ENCODE measurements around the gene SPAG8. TPM values are rescaled to one million over a fixed set of nuclear protein-coding genes. Genes with fewer than 3 reads are reported as not detected.

The SPAG8 gene
- total and polyA plus RNA-seq, 2 donors = 3.1 to 3.4 TPM

- DNase-seq (ENCODE audit: low read depth in 6 of 9, low spot score in 9 of 9) = peak; percentile 97 to 99 (median 98)
- Histone ChIP-seq H3K4me1 (ENCODE audit: control insufficient read depth in 2 of 2, insufficient read depth in 2 of 2, low read length in 2 of 2) (peaks cover 26 to 38% of the 10 kb centered on the region in 2 donors), H3K27me3 (ENCODE audit: control insufficient read depth in 2 of 2, insufficient read depth in 1 of 2, low read length in 1 of 2) (no peaks in the 10 kb centered on the region), H3K36me3 (ENCODE audit: control insufficient read depth in 2 of 2, insufficient read depth in 2 of 2, low read length in 1 of 2) (peaks cover 0 to under 1% of the 10 kb centered on the region in 2 donors), H3K9me3 (ENCODE audit: control insufficient read depth in 2 of 2, insufficient read depth in 1 of 2, low read length in 1 of 2) (peaks cover 0 to 7% of the 10 kb centered on the region in 2 donors), H3K4me3 (ENCODE audit: low read length in 2 of 2) (peak within 1 kb of the TSS; percentile 82 to 84), H3K27ac (ENCODE audit: low read depth in 1 of 2, low read length in 1 of 2) (peak within 1 kb of the TSS; percentile 90 to 92)
- WGBS = under 1% methylated on average over 52 of the region's 52 CpGs
Observed at GRCh38 chr9:35814841-35815543, 2.9 kb upstream of the SPAG8 start, which contains the start of gene HINT2. Gene HINT2 (minus strand): TSS chr9:35815042. CDS start chr9:35814979, 63 bp downstream.

GRCh38 chr9:35814106-35814840, 2.2 kb upstream of the SPAG8 start:
- H3K27ac ChIP-seq (ENCODE audit: low read depth in 1 of 2, low read length in 1 of 2) = peak overlapping the region; percentile 90 to 92
- H3K27me3 ChIP-seq (ENCODE audit: control insufficient read depth in 2 of 2, insufficient read depth in 1 of 2, low read length in 1 of 2) = no peaks in the 10 kb centered on the region
- 13% methylated on average over 29 of the region's 29 CpGs for WGBS
- peak overlapping the region; percentile 82 to 84 for H3K4me3 ChIP-seq (ENCODE audit: low read length in 2 of 2)
- peak in 3 of 9 donors; percentile 45 to 63 (median 45) for DNase-seq (ENCODE audit: low read depth in 6 of 9, low spot score in 9 of 9)
- peaks cover 0 to 7% of the 10 kb centered on the region in 2 donors for H3K9me3 ChIP-seq (ENCODE audit: control insufficient read depth in 2 of 2, insufficient read depth in 1 of 2, low read length in 1 of 2)
- peaks cover 26 to 38% of the 10 kb centered on the region in 2 donors for H3K4me1 ChIP-seq (ENCODE audit: control insufficient read depth in 2 of 2, insufficient read depth in 2 of 2, low read length in 2 of 2)
- peaks cover 0 to 3% of the 10 kb centered on the region in 2 donors for H3K36me3 ChIP-seq (ENCODE audit: control insufficient read depth in 2 of 2, insufficient read depth in 2 of 2, low read length in 1 of 2)

GRCh38 chr9:35813434-35814105, 1.5 kb upstream of the SPAG8 start:
- 95% methylated on average over 10 of the region's 10 CpGs for WGBS
- Histone ChIP-seq H3K27ac (ENCODE audit: low read depth in 1 of 2, low read length in 1 of 2) (no peak overlapping the region), H3K4me1 (ENCODE audit: control insufficient read depth in 2 of 2, insufficient read depth in 2 of 2, low read length in 2 of 2) (peaks cover 26 to 38% of the 10 kb centered on the region in 2 donors), H3K27me3 (ENCODE audit: control insufficient read depth in 2 of 2, insufficient read depth in 1 of 2, low read length in 1 of 2) (no peaks in the 10 kb centered on the region), H3K4me3 (ENCODE audit: low read length in 2 of 2) (no peak overlapping the region), H3K36me3 (ENCODE audit: control insufficient read depth in 2 of 2, insufficient read depth in 2 of 2, low read length in 1 of 2) (peaks cover 0 to 3% of the 10 kb centered on the region in 2 donors), H3K9me3 (ENCODE audit: control insufficient read depth in 2 of 2, insufficient read depth in 1 of 2, low read length in 1 of 2) (peaks cover 0 to 7% of the 10 kb centered on the region in 2 donors)
- DNase-seq (ENCODE audit: low read depth in 6 of 9, low spot score in 9 of 9) = no peak

- Histone ChIP-seq H3K27me3 (ENCODE audit: control insufficient read depth in 2 of 2, insufficient read depth in 1 of 2, low read length in 1 of 2) (no peaks in the 10 kb centered on the region), H3K4me3 (ENCODE audit: low read length in 2 of 2) (peak overlapping the region; percentile 44 to 51), H3K27ac (ENCODE audit: low read depth in 1 of 2, low read length in 1 of 2) (peak overlapping the region; percentile 92 to 94), H3K4me1 (ENCODE audit: control insufficient read depth in 2 of 2, insufficient read depth in 2 of 2, low read length in 2 of 2) (peaks cover 26 to 38% of the 10 kb centered on the region in 2 donors), H3K36me3 (ENCODE audit: control insufficient read depth in 2 of 2, insufficient read depth in 2 of 2, low read length in 1 of 2) (peaks cover 6 to 13% of the 10 kb centered on the region in 2 donors), H3K9me3 (ENCODE audit: control insufficient read depth in 2 of 2, insufficient read depth in 1 of 2, low read length in 1 of 2) (peaks cover 0 to 7% of the 10 kb centered on the region in 2 donors)
- WGBS = 11% methylated on average over 12 of the region's 12 CpGs
- DNase-seq (ENCODE audit: low read depth in 6 of 9, low spot score in 9 of 9) = no peak
Observed at GRCh38 chr9:35811381-35812024, 559 bp downstream of the SPAG8 start.

- Histone ChIP-seq H3K27ac (ENCODE audit: low read depth in 1 of 2, low read length in 1 of 2) (no peak overlapping the region), H3K4me3 (ENCODE audit: low read length in 2 of 2) (no peak overlapping the region), H3K36me3 (ENCODE audit: control insufficient read depth in 2 of 2, insufficient read depth in 2 of 2, low read length in 1 of 2) (peaks cover 13 to 24% of the 10 kb centered on the region in 2 donors), H3K27me3 (ENCODE audit: control insufficient read depth in 2 of 2, insufficient read depth in 1 of 2, low read length in 1 of 2) (no peaks in the 10 kb centered on the region), H3K4me1 (ENCODE audit: control insufficient read depth in 2 of 2, insufficient read depth in 2 of 2, low read length in 2 of 2) (peaks cover 26 to 38% of the 10 kb centered on the region in 2 donors), H3K9me3 (ENCODE audit: control insufficient read depth in 2 of 2, insufficient read depth in 1 of 2, low read length in 1 of 2) (peaks cover 0 to 7% of the 10 kb centered on the region in 2 donors)
- 89% methylated on average over 7 of the region's 7 CpGs for WGBS
- DNase-seq (ENCODE audit: low read depth in 6 of 9, low spot score in 9 of 9) = no peak
Observed at GRCh38 chr9:35810122-35810521, 1.9 kb downstream of the SPAG8 start.

- Histone ChIP-seq H3K4me1 (ENCODE audit: control insufficient read depth in 2 of 2, insufficient read depth in 2 of 2, low read length in 2 of 2) (peaks cover 20 to 30% of the 10 kb centered on the region in 2 donors), H3K27ac (ENCODE audit: low read depth in 1 of 2, low read length in 1 of 2) (no peak overlapping the region), H3K9me3 (ENCODE audit: control insufficient read depth in 2 of 2, insufficient read depth in 1 of 2, low read length in 1 of 2) (peaks cover 0 to 3% of the 10 kb centered on the region in 2 donors), H3K4me3 (ENCODE audit: low read length in 2 of 2) (no peak overlapping the region), H3K27me3 (ENCODE audit: control insufficient read depth in 2 of 2, insufficient read depth in 1 of 2, low read length in 1 of 2) (no peaks in the 10 kb centered on the region), H3K36me3 (ENCODE audit: control insufficient read depth in 2 of 2, insufficient read depth in 2 of 2, low read length in 1 of 2) (peaks cover 13 to 24% of the 10 kb centered on the region in 2 donors)
- 98% methylated on average over 9 of the region's 9 CpGs for WGBS
- no peak for DNase-seq (ENCODE audit: low read depth in 6 of 9, low spot score in 9 of 9)
Observed at GRCh38 chr9:35808433-35808832, 3.6 kb downstream of the SPAG8 start.

GRCh38 chr9:35806101-35806500, 6.0 kb downstream of the SPAG8 start:
- Histone ChIP-seq H3K27ac (ENCODE audit: low read depth in 1 of 2, low read length in 1 of 2) (no peak overlapping the region), H3K4me1 (ENCODE audit: control insufficient read depth in 2 of 2, insufficient read depth in 2 of 2, low read length in 2 of 2) (peaks cover 4 to 7% of the 10 kb centered on the region in 2 donors), H3K9me3 (ENCODE audit: control insufficient read depth in 2 of 2, insufficient read depth in 1 of 2, low read length in 1 of 2) (no peaks in the 10 kb centered on the region), H3K4me3 (ENCODE audit: low read length in 2 of 2) (no peak overlapping the region), H3K36me3 (ENCODE audit: control insufficient read depth in 2 of 2, insufficient read depth in 2 of 2, low read length in 1 of 2) (peaks cover 13 to 29% of the 10 kb centered on the region in 2 donors), H3K27me3 (ENCODE audit: control insufficient read depth in 2 of 2, insufficient read depth in 1 of 2, low read length in 1 of 2) (no peaks in the 10 kb centered on the region)
- DNase-seq (ENCODE audit: low read depth in 6 of 9, low spot score in 9 of 9) = no peak
- 98% methylated on average over 8 of the region's 8 CpGs for WGBS

GRCh38 chr9:35801328-35802128, 10.5 kb downstream of the SPAG8 start:
- no peak overlapping the region for H3K27ac ChIP-seq (ENCODE audit: low read depth in 1 of 2, low read length in 1 of 2)
- H3K9me3 ChIP-seq (ENCODE audit: control insufficient read depth in 2 of 2, insufficient read depth in 1 of 2, low read length in 1 of 2) = no peaks in the 10 kb centered on the region
- H3K36me3 ChIP-seq (ENCODE audit: control insufficient read depth in 2 of 2, insufficient read depth in 2 of 2, low read length in 1 of 2) = peaks cover 10 to 23% of the 10 kb centered on the region in 2 donors
- no peak overlapping the region for H3K4me3 ChIP-seq (ENCODE audit: low read length in 2 of 2)
- no peaks in the 10 kb centered on the region for H3K27me3 ChIP-seq (ENCODE audit: control insufficient read depth in 2 of 2, insufficient read depth in 1 of 2, low read length in 1 of 2)
- WGBS = 94% methylated on average over 13 of the region's 13 CpGs
- no peaks in the 10 kb centered on the region for H3K4me1 ChIP-seq (ENCODE audit: control insufficient read depth in 2 of 2, insufficient read depth in 2 of 2, low read length in 2 of 2)
- no peak for DNase-seq (ENCODE audit: low read depth in 6 of 9, low spot score in 9 of 9)
